ENCODE data around the gene RCBTB2. TPM values are rescaled to one million over a fixed set of nuclear protein-coding genes. Genes with fewer than 3 reads are reported as not detected.
"Not testable (repeated sequence)": the region's sequence is repeated elsewhere in the genome, so short reads cannot be mapped to it uniquely, and the experiment has no call there.

Gene RCBTB2
- total and polyA plus RNA-seq, 5 donors from 2014 or later, result 21.8 to 32.5 (median 24.3) TPM

DNA sequence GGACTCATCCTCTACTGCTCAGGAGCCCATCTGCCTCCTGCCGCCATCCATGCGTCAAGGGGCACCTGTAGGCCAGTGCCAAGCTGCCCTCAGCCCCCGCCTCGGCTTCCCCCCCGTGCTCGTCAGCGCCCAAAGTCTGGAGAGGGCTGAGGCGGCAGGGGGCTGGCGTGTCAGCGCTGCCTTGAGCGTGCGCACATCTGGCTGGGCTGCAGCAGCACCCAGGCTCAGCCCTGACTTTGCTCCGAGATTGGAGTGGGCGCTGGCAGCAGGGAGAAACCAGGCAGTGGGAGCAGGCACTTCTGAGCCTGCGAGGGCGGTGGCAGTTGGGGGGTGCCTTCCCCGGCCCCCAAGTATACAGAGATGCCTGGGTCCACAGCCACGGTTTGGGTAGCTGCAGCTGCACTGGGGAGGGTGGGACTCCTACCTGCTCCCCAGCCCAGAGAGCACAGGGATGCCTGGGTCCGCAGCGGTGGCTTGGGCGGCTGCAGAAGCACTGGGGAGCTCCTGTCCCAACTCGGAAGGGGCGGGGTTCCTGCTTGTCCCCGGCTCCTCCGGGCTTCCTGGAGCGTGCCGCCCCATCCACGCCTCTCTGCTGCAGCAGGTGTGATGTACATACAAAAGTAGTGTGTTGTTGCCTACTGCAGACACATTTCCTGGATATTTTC, 75.2 kb downstream of the RCBTB2 start:
- no peak overlapping the region for H3K27ac ChIP-seq (ENCODE audit: insufficient read depth, low read length, poor library complexity, severe bottlenecking)
- no peaks in the 10 kb centered on the region for H3K27me3 Mint-ChIP-seq

GRCh38 chr13:48456546-48456945, 76.3 kb downstream of the RCBTB2 start:
- H3K27ac ChIP-seq (ENCODE audit: insufficient read depth, low read length, poor library complexity, severe bottlenecking), result no peak overlapping the region
- Mint-ChIP-seq H3K9me3 (peaks cover 0 to 5% (median 2%) of the 10 kb centered on the region in 7 donors), H3K27ac (no peak overlapping the region), H3K4me1 (peaks cover 9 to 29% (median 18%) of the 10 kb centered on the region in 4 donors), H3K4me3 (no peak overlapping the region), H3K36me3 (peaks cover 50% of the 10 kb centered on the region), H3K27me3 (no peaks in the 10 kb centered on the region)
- DNase-seq (no peak), ATAC-seq (ENCODE audit: low read depth in 2 of 2) (no peak)
- H3K4me1 ChIP-seq (ENCODE audit: control insufficient read depth, insufficient read depth, low read length, poor library complexity, severe bottlenecking), result no peaks in the 10 kb centered on the region
- H3K36me3 ChIP-seq (ENCODE audit: control insufficient read depth, insufficient read depth, low read length), result peaks cover 42% of the 10 kb centered on the region
- peaks cover 0 to 2% of the 10 kb centered on the region in 2 experiments for H3K9me3 ChIP-seq (ENCODE audit: control insufficient read depth in 2 of 2, low read length in 2 of 2)
- H3K27me3 ChIP-seq (ENCODE audit: control insufficient read depth, insufficient read depth, low read length), result no peaks in the 10 kb centered on the region
- no peak overlapping the region for H3K4me3 ChIP-seq (ENCODE audit: low read depth, low read length)

More for the DNA sequence above, 75.2 kb downstream of the RCBTB2 start:
- H3K4me3 Mint-ChIP-seq, result no peak overlapping the region
- H3K4me1 ChIP-seq (ENCODE audit: control insufficient read depth, insufficient read depth, low read length, poor library complexity, severe bottlenecking), result no peaks in the 10 kb centered on the region
- ATAC-seq (ENCODE audit: low read depth in 2 of 2) (no peak), DNase-seq (no peak)
- H3K4me3 ChIP-seq (ENCODE audit: low read depth, low read length), result no peak overlapping the region
- H3K27me3 ChIP-seq (ENCODE audit: control insufficient read depth, insufficient read depth, low read length), result no peaks in the 10 kb centered on the region
- peaks cover 52% of the 10 kb centered on the region for H3K36me3 Mint-ChIP-seq
- peaks cover 8 to 24% (median 17%) of the 10 kb centered on the region in 4 donors for H3K4me1 Mint-ChIP-seq
- no peak overlapping the region for H3K27ac Mint-ChIP-seq
- no peaks in the 10 kb centered on the region for H3K9me3 ChIP-seq (ENCODE audit: control insufficient read depth in 2 of 2, low read length in 2 of 2)
- H3K9me3 Mint-ChIP-seq, result peaks cover 0 to 2% (median 0%) of the 10 kb centered on the region in 7 donors
- peaks cover 42% of the 10 kb centered on the region for H3K36me3 ChIP-seq (ENCODE audit: control insufficient read depth, insufficient read depth, low read length)

GRCh38 chr13:48451196-48451595, 81.7 kb downstream of the RCBTB2 start:
- peak in 1 of 3 donors; percentile 22 for DNase-seq
- H3K27me3 ChIP-seq (ENCODE audit: control insufficient read depth, insufficient read depth, low read length); H3K27me3 Mint-ChIP-seq; H3K4me3 ChIP-seq (ENCODE audit: low read depth, low read length); H3K4me1 ChIP-seq (ENCODE audit: control insufficient read depth, insufficient read depth, low read length, poor library complexity, severe bottlenecking); ATAC-seq (ENCODE audit: low read depth in 2 of 2); H3K27ac Mint-ChIP-seq; H3K27ac ChIP-seq (ENCODE audit: insufficient read depth, low read length, poor library complexity, severe bottlenecking): not testable (repeated sequence)
- H3K9me3 Mint-ChIP-seq, result peaks cover 0 to 16% (median 3%) of the 10 kb centered on the region in 7 donors
- H3K36me3 Mint-ChIP-seq, result peaks cover 40% of the 10 kb centered on the region
- H3K36me3 ChIP-seq (ENCODE audit: control insufficient read depth, insufficient read depth, low read length), result peaks cover 12% of the 10 kb centered on the region
- peaks cover 6 to 11% of the 10 kb centered on the region in 2 experiments for H3K9me3 ChIP-seq (ENCODE audit: control insufficient read depth in 2 of 2, low read length in 2 of 2)
- H3K4me3 Mint-ChIP-seq, result peak overlapping the region in 2 of 4 donors; percentile 1 to 58
- H3K4me1 Mint-ChIP-seq, result peaks cover 24 to 53% (median 40%) of the 10 kb centered on the region in 4 donors

DNA sequence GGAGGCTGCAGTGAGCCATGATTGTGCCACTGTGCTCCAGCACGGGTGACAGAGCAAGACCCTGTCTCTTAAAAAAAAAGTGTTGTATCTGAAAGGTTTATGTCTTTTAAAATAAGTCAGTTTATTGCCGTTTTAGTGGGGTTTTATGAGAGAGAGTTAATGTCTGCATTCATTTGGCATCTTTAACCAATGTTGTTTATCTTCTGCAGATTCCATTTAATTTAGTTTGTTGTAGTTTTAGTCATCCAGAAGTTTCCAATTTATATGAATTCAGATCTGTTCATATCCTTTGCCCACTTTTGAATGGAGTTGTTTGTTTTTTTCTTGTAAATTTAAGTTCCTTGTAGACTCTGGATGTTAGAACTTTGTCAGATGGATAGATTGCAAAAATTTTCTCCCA, 83.2 kb downstream of the RCBTB2 start:
- no peak overlapping the region for H3K27ac ChIP-seq (ENCODE audit: insufficient read depth, low read length, poor library complexity, severe bottlenecking)
- Mint-ChIP-seq H3K27me3 (no peaks in the 10 kb centered on the region), H3K27ac (peak overlapping the region in 2 of 3 donors; percentile 11 to 57), H3K4me3 (peak overlapping the region in 3 of 4 donors; percentile 44 to 91 (median 79)), H3K9me3 (peaks cover 0 to 16% (median 3%) of the 10 kb centered on the region in 7 donors), H3K4me1 (peaks cover 25 to 45% (median 37%) of the 10 kb centered on the region in 4 donors), H3K36me3 (peaks cover 34% of the 10 kb centered on the region)
- no peaks in the 10 kb centered on the region for H3K27me3 ChIP-seq (ENCODE audit: control insufficient read depth, insufficient read depth, low read length)
- ATAC-seq (ENCODE audit: low read depth in 2 of 2), result no peak
- peak overlapping the region; percentile 80 for H3K4me3 ChIP-seq (ENCODE audit: low read depth, low read length)
- no peak for DNase-seq
- peaks cover 6 to 11% of the 10 kb centered on the region in 2 experiments for H3K9me3 ChIP-seq (ENCODE audit: control insufficient read depth in 2 of 2, low read length in 2 of 2)
- peaks cover 9% of the 10 kb centered on the region for H3K4me1 ChIP-seq (ENCODE audit: control insufficient read depth, insufficient read depth, low read length, poor library complexity, severe bottlenecking)
- peaks cover 10% of the 10 kb centered on the region for H3K36me3 ChIP-seq (ENCODE audit: control insufficient read depth, insufficient read depth, low read length)

DNA sequence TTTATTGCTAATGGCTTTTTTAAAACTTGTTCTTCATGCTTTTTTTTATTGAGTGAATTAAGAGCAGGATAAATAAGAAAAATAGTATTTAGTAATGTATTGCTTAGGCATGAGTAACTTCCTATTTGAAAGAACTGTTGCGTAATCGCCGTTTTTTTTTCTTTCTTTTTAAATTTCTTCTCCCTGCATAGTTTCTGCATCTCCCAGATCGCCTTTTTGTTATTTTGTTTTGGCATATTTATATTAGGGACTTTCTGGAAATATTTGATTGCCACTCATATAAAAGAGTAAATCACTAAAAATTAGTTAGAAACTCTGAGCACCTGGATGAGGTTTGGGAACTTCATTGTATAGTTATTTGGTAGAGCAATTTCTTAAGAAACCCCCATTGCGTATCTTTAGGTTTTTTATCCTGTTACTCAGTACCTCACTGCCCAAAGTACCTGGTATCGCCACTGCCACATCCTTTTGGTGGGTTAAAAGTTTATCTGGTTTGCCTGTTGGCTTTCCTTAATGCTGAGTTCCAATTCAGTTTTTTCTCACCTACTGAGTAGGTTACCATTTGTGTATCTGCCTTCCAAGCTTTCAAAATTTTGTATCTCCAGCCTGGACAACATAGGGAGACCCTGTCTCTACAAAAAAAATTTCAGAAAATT, 83.8 kb downstream of the RCBTB2 start:
- Mint-ChIP-seq H3K27me3 (no peaks in the 10 kb centered on the region), H3K4me3 (peak overlapping the region; percentile 79 to 91 (median 85)), H3K36me3 (peaks cover 29% of the 10 kb centered on the region), H3K4me1 (peaks cover 25 to 41% (median 37%) of the 10 kb centered on the region in 4 donors), H3K27ac (peak overlapping the region in 2 of 3 donors; percentile 11 to 57), H3K9me3 (peaks cover 0 to 16% (median 3%) of the 10 kb centered on the region in 7 donors)
- peak overlapping the region; percentile 58 for H3K27ac ChIP-seq (ENCODE audit: insufficient read depth, low read length, poor library complexity, severe bottlenecking)
- ATAC-seq (ENCODE audit: low read depth in 2 of 2), result no peak
- H3K4me1 ChIP-seq (ENCODE audit: control insufficient read depth, insufficient read depth, low read length, poor library complexity, severe bottlenecking), result peaks cover 13% of the 10 kb centered on the region
- peaks cover 6 to 11% of the 10 kb centered on the region in 2 experiments for H3K9me3 ChIP-seq (ENCODE audit: control insufficient read depth in 2 of 2, low read length in 2 of 2)
- peak in 1 of 3 donors; percentile 63 for DNase-seq
- no peaks in the 10 kb centered on the region for H3K27me3 ChIP-seq (ENCODE audit: control insufficient read depth, insufficient read depth, low read length)
- H3K4me3 ChIP-seq (ENCODE audit: low read depth, low read length), result peak overlapping the region; percentile 80
- H3K36me3 ChIP-seq (ENCODE audit: control insufficient read depth, insufficient read depth, low read length), result peaks cover 4% of the 10 kb centered on the region

DNA sequence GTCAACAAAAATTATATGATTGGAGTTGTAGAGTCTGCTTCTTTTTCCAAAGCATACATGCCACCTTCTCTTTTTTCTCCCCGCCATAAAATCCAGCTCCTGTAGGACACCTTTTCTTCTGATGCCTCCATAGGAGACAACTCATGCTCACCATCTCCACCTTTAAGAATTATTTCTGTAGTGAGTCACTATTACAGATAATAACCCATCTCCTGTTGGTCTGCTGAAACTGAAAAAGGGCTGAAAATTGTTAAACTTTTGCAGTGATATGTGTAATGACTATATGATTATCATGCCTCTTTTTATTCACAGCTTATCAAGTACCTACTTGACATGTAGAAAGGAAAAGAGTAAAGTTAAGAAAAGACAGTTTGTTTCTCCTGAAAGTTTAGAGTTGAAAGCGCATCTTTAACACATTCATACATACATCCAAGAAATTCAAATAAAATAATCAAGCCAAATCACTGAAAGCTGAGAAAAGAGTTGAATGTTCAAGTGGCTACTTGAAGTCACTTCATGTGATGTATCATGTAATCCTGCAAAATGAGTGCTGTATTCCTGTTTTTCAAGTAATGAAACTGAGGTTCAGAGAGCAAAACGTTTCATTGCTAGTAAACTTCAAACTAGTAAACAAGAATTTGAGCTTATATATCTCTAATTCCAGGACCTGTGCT, 84.5 kb downstream of the RCBTB2 start:
- no peak for ATAC-seq (ENCODE audit: low read depth in 2 of 2)
- Histone ChIP-seq H3K27ac (ENCODE audit: insufficient read depth, low read length, poor library complexity, severe bottlenecking) (peak overlapping the region; percentile 58), H3K4me1 (ENCODE audit: control insufficient read depth, insufficient read depth, low read length, poor library complexity, severe bottlenecking) (peaks cover 18% of the 10 kb centered on the region), H3K27me3 (ENCODE audit: control insufficient read depth, insufficient read depth, low read length) (no peaks in the 10 kb centered on the region), H3K9me3 (ENCODE audit: control insufficient read depth in 2 of 2, low read length in 2 of 2) (peaks cover 6 to 11% of the 10 kb centered on the region in 2 experiments), H3K4me3 (ENCODE audit: low read depth, low read length) (peak overlapping the region; percentile 80), H3K36me3 (ENCODE audit: control insufficient read depth, insufficient read depth, low read length) (peaks cover 2% of the 10 kb centered on the region)
- Mint-ChIP-seq H3K27me3 (no peaks in the 10 kb centered on the region), H3K9me3 (peaks cover 0 to 16% (median 3%) of the 10 kb centered on the region in 7 donors), H3K36me3 (peaks cover 26% of the 10 kb centered on the region), H3K4me1 (peaks cover 27 to 40% (median 35%) of the 10 kb centered on the region in 4 donors), H3K4me3 (peak overlapping the region; percentile 79 to 91 (median 85)), H3K27ac (peak overlapping the region in 2 of 3 donors; percentile 11 to 72)
- DNase-seq, result no peak

- H3K4me3 ChIP-seq (ENCODE audit: low read depth, low read length), result no peak overlapping the region
- Mint-ChIP-seq H3K27ac (no peak overlapping the region), H3K4me3 (no peak overlapping the region), H3K4me1 (peaks cover 21 to 32% (median 29%) of the 10 kb centered on the region in 4 donors), H3K36me3 (peaks cover 15% of the 10 kb centered on the region), H3K27me3 (no peaks in the 10 kb centered on the region), H3K9me3 (peaks cover 0 to 10% (median 0%) of the 10 kb centered on the region in 7 donors)
- H3K27me3 ChIP-seq (ENCODE audit: control insufficient read depth, insufficient read depth, low read length), result no peaks in the 10 kb centered on the region
- no peak for ATAC-seq (ENCODE audit: low read depth in 2 of 2)
- peaks cover 6 to 8% of the 10 kb centered on the region in 2 experiments for H3K9me3 ChIP-seq (ENCODE audit: control insufficient read depth in 2 of 2, low read length in 2 of 2)
- no peak for DNase-seq
- no peak overlapping the region for H3K27ac ChIP-seq (ENCODE audit: insufficient read depth, low read length, poor library complexity, severe bottlenecking)
- no peaks in the 10 kb centered on the region for H3K36me3 ChIP-seq (ENCODE audit: control insufficient read depth, insufficient read depth, low read length)
- H3K4me1 ChIP-seq (ENCODE audit: control insufficient read depth, insufficient read depth, low read length, poor library complexity, severe bottlenecking), result peaks cover 18% of the 10 kb centered on the region
Observed at GRCh38 chr13:48446464-48446863, 86.4 kb downstream of the RCBTB2 start.
